Nephron progenitor cell (in vitro differentiated cells): ENCODE data around the gene MYO5B.
"Not testable (repeated sequence)": the region's sequence is repeated elsewhere in the genome, so short reads cannot be mapped to it uniquely, and the experiment has no call there.

Experiments used
- DNase-seq: peaks from one replicate; pipeline ENCODE4 v3.0.0; 2021
- H3K27ac Mint-ChIP-seq: 2 replicates; pipeline ENCODE4 v1.8.0; 2021; ENCODE audit warnings: mild to moderate bottlenecking, moderate library complexity, mixed read lengths
- H3K27me3 Mint-ChIP-seq: 2 replicates; pipeline ENCODE4 v1.8.0; 2021; ENCODE audit warnings: mild to moderate bottlenecking, low read depth, mixed read lengths; ENCODE audit not compliant: poor library complexity
- H3K36me3 Mint-ChIP-seq: 2 replicates; pipeline ENCODE4 v1.8.0; 2021; ENCODE audit warnings: low read depth, mixed read lengths
- H3K4me1 Mint-ChIP-seq: 2 replicates; pipeline ENCODE4 v1.8.0; 2021; ENCODE audit warnings: mixed read lengths
- H3K4me3 Mint-ChIP-seq: 2 replicates; pipeline ENCODE4 v1.8.0; 2021; ENCODE audit warnings: mild to moderate bottlenecking, moderate library complexity, mixed read lengths
- H3K9me3 Mint-ChIP-seq: 2 replicates; pipeline ENCODE4 v1.8.0; 2021; ENCODE audit warnings: mild to moderate bottlenecking, moderate library complexity, mixed read lengths
- CTCF ChIP-seq: fragments of 200-600 bp; sonication (generic); IDR thresholded peaks from 2 replicates; pipeline ENCODE4 v1.5.0; 2021; ENCODE audit warnings: antibody characterized with exemption

The MYO5B gene

GRCh38 chr18:49841236-49842217 is 353.4 kb downstream of the MYO5B start:
- H3K27me3 Mint-ChIP-seq: no peaks in the 10 kb centered on the region
- no peak for DNase-seq
- no peak for TF ChIP-seq CTCF
- no peaks in the 10 kb centered on the region for H3K36me3 Mint-ChIP-seq
- H3K4me3 Mint-ChIP-seq: no peak overlapping the region
- peaks cover 14% of the 10 kb centered on the region for H3K4me1 Mint-ChIP-seq
- no peaks in the 10 kb centered on the region for H3K9me3 Mint-ChIP-seq
- no peak overlapping the region for H3K27ac Mint-ChIP-seq

- no peaks in the 10 kb centered on the region for H3K27me3 Mint-ChIP-seq
- no peak overlapping the region for H3K27ac Mint-ChIP-seq
- no peak for TF ChIP-seq CTCF
- DNase-seq: no peak
- no peaks in the 10 kb centered on the region for H3K9me3 Mint-ChIP-seq
- H3K4me3 Mint-ChIP-seq: no peak overlapping the region
- H3K4me1 Mint-ChIP-seq: no peaks in the 10 kb centered on the region
- H3K36me3 Mint-ChIP-seq: no peaks in the 10 kb centered on the region
Measured at GRCh38 chr18:49839012-49839411, 355.9 kb downstream of the MYO5B start.

- Mint-ChIP-seq H3K36me3 (no peaks in the 10 kb centered on the region), H3K4me3 (no peak overlapping the region), H3K4me1 (no peaks in the 10 kb centered on the region), H3K9me3 (no peaks in the 10 kb centered on the region), H3K27ac (no peak overlapping the region), H3K27me3 (no peaks in the 10 kb centered on the region)
- no peak for TF ChIP-seq CTCF
- no peak for DNase-seq
Measured at GRCh38 chr18:49838381-49838780, 356.6 kb downstream of the MYO5B start.

- Mint-ChIP-seq H3K27ac (no peak overlapping the region), H3K27me3 (no peaks in the 10 kb centered on the region), H3K9me3 (no peaks in the 10 kb centered on the region), H3K4me1 (no peaks in the 10 kb centered on the region), H3K4me3 (no peak overlapping the region), H3K36me3 (no peaks in the 10 kb centered on the region)
- no peak for TF ChIP-seq CTCF
- no peak for DNase-seq
Measured at GRCh38 chr18:49837889-49838288, 357.1 kb downstream of the MYO5B start.

GRCh38 chr18:49837316-49837835 is 357.6 kb downstream of the MYO5B start:
- DNase-seq: not testable (repeated sequence)

GRCh38 chr18:49835405-49835804 is 359.5 kb downstream of the MYO5B start:
- Mint-ChIP-seq H3K9me3 (peaks cover 12% of the 10 kb centered on the region), H3K27me3 (no peaks in the 10 kb centered on the region), H3K4me3 (no peak overlapping the region), H3K27ac (no peak overlapping the region), H3K36me3 (no peaks in the 10 kb centered on the region), H3K4me1 (no peaks in the 10 kb centered on the region)
- no peak for DNase-seq
- TF ChIP-seq CTCF: no peak

More at GRCh38 chr18:49837316-49837835, 357.6 kb downstream of the MYO5B start:
- H3K9me3 Mint-ChIP-seq, H3K27me3 Mint-ChIP-seq, H3K4me1 Mint-ChIP-seq, H3K27ac Mint-ChIP-seq, H3K36me3 Mint-ChIP-seq, H3K4me3 Mint-ChIP-seq: not testable (repeated sequence)
